PFSK-1 (cell line): ENCODE results near the gene ARSG.

Experiments used
- FOXP2 ChIP-seq: optimal IDR thresholded peaks from 2 replicates; pipeline ENCODE3; 2011; ENCODE audit warnings: borderline replicate concordance, control low read depth, inconsistent platforms; ENCODE audit not compliant: insufficient read depth; ENCODE audit errors: extremely low read length, extremely low read depth
- POLR2AphosphoS5 ChIP-seq: IDR thresholded peaks from 2 replicates; pipeline ENCODE4 v1.6.1; 2012; ENCODE audit warnings: low read depth, mild to moderate bottlenecking, control low read depth, low read length, moderate library complexity
- REST ChIP-seq, 2 experiments: IDR thresholded peaks; 2 replicates each; pipeline versions ENCODE4 v1.6.1 to v1.8.0; 2011 to 2012; ENCODE audit warnings: low read depth in 2 of 2, low read length in 2 of 2, control low read depth in 1 of 2, inconsistent platforms in 1 of 2, mild to moderate bottlenecking in 1 of 2, moderate library complexity in 1 of 2; ENCODE audit not compliant: insufficient read depth in 1 of 2
- SIN3A ChIP-seq: IDR thresholded peaks from 2 replicates; pipeline ENCODE4 v1.6.1; 2012; ENCODE audit warnings: mild to moderate bottlenecking, low read length, moderate library complexity, borderline replicate concordance; ENCODE audit not compliant: insufficient read depth
- TAF1 ChIP-seq: IDR thresholded peaks from 2 replicates; pipeline ENCODE4 v1.6.1; 2012; ENCODE audit warnings: low read length, control low read depth, borderline replicate concordance; ENCODE audit not compliant: insufficient read depth

The ARSG gene

DNA sequence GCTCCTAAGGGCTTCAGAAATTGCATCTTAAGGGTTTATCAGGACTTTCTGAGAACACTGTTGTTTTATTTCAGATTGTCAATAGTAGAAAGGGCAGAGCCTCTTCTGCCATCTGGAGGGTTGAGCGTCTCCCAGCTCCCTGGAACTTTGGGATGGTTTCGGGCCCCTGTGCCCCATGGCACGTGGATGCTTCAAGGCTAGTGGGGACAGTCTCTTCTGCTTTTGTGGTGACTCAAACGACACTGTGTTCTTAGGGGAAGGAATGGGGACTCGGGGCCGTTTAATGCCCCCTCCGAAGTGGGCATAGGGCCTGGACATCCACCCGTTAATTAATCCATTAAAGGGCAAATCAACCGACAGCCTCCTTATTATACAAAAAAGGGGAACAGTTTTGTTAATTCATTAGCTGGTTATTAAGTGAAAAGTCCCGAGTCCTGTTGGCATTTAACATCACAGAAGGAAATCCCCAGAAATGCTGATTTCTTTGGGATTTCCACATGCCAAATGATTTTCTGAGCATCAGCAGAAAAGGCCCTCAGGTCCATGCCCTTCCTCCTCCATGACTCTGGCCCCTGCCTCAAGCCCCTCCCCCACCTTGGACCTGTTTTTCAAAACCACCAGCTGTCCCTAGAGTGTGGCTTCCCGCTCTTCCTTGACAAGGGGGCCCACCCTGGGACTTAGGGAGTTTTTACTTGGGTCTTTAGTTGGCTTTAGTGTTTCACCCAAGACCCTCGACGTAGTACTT lies 68.7 kb downstream of the ARSG start:
- TF ChIP-seq POLR2AphosphoS5 = no peak
- no peak for TF ChIP-seq REST (IDR thresholded peaks at IDR 0.05; ENCODE audit: insufficient read depth in 1 of 2, low read depth in 2 of 2, low read length in 2 of 2)
- TF ChIP-seq FOXP2 = no peak
- no peak for TF ChIP-seq TAF1
- no peak for TF ChIP-seq SIN3A

DNA sequence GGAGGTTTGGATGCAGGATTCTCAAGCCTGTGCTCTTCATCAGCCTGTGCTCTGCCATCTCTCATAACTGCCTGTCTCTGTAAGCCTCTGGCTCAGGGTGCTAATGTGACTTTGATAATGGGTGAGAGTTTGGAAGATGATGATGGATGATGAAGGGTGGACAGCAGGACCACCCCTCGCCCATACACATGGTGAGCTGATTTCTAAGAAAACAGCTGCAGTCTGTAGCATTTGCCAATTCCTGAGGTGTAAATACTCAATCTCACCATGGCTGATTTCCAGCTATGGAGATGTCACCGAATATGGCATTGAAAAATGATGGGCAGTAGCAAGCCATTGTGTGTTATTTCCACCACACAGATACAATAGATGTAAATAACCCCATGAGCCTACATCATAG lies 74.2 kb downstream of the ARSG start:
- TF ChIP-seq POLR2AphosphoS5 = no peak
- TF ChIP-seq TAF1 = no peak
- TF ChIP-seq FOXP2 = no peak
- TF ChIP-seq SIN3A = no peak
- TF ChIP-seq REST (IDR thresholded peaks at IDR 0.05; ENCODE audit: insufficient read depth in 1 of 2, low read depth in 2 of 2, low read length in 2 of 2) = no peak

GRCh38 chr17:68368387-68368786 lies 77.1 kb downstream of the ARSG start:
- TF ChIP-seq SIN3A = no peak
- TF ChIP-seq REST (IDR thresholded peaks at IDR 0.05; ENCODE audit: insufficient read depth in 1 of 2, low read depth in 2 of 2, low read length in 2 of 2) = no peak
- TF ChIP-seq TAF1 = no peak
- TF ChIP-seq POLR2AphosphoS5 = no peak
- TF ChIP-seq FOXP2 = no peak

- no peak for TF ChIP-seq POLR2AphosphoS5
- no peak for TF ChIP-seq SIN3A
- no peak for TF ChIP-seq REST (IDR thresholded peaks at IDR 0.05; ENCODE audit: insufficient read depth in 1 of 2, low read depth in 2 of 2, low read length in 2 of 2)
- TF ChIP-seq TAF1 = no peak
- TF ChIP-seq FOXP2 = no peak
These were observed 84.3 kb downstream of the ARSG start for GRCh38 chr17:68375566-68375965.

DNA sequence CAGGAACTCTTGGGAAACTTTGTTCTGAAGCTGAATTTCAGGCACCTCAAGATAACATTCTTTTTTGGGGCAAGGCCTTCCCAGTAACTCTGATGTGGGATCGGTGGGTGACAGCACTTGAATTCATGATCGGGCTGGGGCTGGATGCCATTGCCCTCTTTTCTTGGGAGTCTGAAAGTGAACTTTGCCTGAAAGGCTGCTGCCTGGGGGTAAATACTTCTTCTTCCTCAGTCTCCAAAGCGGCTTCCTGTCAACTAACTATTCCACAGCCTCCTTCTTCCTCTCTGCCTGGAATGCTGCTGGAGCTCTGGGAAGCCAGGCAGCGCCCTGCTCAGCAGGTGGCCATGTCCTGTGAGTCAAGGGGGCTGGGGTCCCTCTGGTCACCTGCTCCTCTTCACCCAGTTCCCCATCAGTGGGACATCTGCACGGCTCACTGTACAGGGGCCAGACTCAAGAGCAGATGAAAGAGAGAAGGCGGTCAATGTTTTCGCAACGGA lies 86.5 kb downstream of the ARSG start:
- no peak for TF ChIP-seq TAF1
- TF ChIP-seq REST (IDR thresholded peaks at IDR 0.05; ENCODE audit: insufficient read depth in 1 of 2, low read depth in 2 of 2, low read length in 2 of 2) = no peak
- TF ChIP-seq POLR2AphosphoS5 = no peak
- TF ChIP-seq SIN3A = no peak
- no peak for TF ChIP-seq FOXP2
